Measurements from ENCODE around the gene LMAN1L.

DNA sequence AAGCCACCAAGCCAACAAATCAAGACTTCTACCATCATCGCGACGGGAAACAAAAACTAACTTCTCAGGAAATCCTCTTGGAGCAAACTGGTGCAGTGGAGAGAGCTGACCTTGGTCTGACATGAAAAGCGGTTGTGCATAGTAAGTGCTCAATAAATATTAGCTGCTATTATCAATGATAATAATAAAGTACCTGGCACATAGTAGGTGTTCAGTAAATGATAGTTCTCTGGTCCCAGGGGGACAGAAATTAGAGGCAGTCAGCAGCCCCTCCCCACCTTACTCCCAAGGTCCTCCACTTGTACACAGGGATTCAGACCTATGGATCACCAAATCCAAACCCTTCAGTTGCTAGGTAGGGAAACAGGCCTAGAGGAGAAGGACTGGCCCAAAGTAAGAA lies 36.7 kb upstream of the LMAN1L start:
- TF ChIP-seq, protein P1, sequence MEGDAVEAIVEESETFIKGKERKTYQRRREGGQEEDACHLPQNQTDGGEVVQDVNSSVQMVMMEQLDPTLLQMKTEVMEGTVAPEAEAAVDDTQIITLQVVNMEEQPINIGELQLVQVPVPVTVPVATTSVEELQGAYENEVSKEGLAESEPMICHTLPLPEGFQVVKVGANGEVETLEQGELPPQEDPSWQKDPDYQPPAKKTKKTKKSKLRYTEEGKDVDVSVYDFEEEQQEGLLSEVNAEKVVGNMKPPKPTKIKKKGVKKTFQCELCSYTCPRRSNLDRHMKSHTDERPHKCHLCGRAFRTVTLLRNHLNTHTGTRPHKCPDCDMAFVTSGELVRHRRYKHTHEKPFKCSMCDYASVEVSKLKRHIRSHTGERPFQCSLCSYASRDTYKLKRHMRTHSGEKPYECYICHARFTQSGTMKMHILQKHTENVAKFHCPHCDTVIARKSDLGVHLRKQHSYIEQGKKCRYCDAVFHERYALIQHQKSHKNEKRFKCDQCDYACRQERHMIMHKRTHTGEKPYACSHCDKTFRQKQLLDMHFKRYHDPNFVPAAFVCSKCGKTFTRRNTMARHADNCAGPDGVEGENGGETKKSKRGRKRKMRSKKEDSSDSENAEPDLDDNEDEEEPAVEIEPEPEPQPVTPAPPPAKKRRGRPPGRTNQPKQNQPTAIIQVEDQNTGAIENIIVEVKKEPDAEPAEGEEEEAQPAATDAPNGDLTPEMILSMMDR (IDR thresholded peaks at IDR 0.05): no peak
- TF ChIP-seq POLR2A (IDR thresholded peaks at IDR 0.05): no peak
